Sigmoid colon (tissue), 4 donors: ENCODE results near the gene TSPAN9.

Experiments
- POLR2A ChIP-seq, 2 donors: fragments of 450-650 bp; IDR thresholded peaks; one replicate each; pipeline ENCODE4 v1.6.1; 2016; ENCODE audit warnings: antibody characterized with exemption in 2 of 2, mild to moderate bottlenecking in 2 of 2, moderate library complexity in 2 of 2
- POLR2AphosphoS5 ChIP-seq, 4 donors: sonication (generic); formaldehyde crosslinking; IDR thresholded peaks; one replicate each; pipeline ENCODE4 v1.6.1; 2017; ENCODE audit warnings: antibody characterized with exemption in 4 of 4
- TF ChIP-seq, protein P1 (sequence below), 4 experiments: fragments of 450-650 bp in 3 of 4; fragments of 200-600 bp in 1 of 4; IDR thresholded peaks; one replicate each; pipeline ENCODE4 v1.5.1; 2016 to 2019; ENCODE audit warnings: antibody characterized with exemption in 4 of 4, mild to moderate bottlenecking in 3 of 4, moderate library complexity in 2 of 4

DNA sequence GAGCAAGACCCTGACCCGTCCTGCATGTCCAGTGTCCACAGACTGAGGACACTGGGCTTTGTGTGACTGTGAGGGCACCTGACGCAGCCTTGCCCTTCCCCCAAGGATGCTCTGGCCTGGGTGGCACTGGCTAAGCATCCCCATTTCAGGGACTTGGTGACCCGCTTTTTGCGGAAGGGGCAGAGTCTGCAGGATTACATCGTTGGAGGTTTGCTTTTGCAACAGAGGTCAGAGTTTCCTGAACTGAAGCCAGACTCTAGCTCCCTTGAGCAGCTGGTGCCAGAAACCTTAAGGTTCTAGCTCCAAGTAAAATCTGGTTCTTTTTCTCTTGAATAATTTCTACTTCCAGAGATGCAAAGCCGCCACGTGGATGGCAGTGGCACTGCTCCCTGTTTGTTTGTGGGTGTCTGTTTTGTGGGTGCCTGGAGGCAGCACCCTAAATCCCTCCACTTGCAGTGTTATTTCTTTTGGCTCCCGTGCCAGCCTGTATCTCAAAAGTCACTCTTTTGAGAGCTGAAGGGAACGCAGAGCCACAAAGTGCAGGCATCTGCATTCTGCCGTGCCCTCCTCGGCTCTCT is 184.7 kb downstream of the TSPAN9 start:
- no peak for TF ChIP-seq POLR2AphosphoS5 (IDR thresholded peaks at IDR 0.05)
- TF ChIP-seq, protein P1, sequence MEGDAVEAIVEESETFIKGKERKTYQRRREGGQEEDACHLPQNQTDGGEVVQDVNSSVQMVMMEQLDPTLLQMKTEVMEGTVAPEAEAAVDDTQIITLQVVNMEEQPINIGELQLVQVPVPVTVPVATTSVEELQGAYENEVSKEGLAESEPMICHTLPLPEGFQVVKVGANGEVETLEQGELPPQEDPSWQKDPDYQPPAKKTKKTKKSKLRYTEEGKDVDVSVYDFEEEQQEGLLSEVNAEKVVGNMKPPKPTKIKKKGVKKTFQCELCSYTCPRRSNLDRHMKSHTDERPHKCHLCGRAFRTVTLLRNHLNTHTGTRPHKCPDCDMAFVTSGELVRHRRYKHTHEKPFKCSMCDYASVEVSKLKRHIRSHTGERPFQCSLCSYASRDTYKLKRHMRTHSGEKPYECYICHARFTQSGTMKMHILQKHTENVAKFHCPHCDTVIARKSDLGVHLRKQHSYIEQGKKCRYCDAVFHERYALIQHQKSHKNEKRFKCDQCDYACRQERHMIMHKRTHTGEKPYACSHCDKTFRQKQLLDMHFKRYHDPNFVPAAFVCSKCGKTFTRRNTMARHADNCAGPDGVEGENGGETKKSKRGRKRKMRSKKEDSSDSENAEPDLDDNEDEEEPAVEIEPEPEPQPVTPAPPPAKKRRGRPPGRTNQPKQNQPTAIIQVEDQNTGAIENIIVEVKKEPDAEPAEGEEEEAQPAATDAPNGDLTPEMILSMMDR (IDR thresholded peaks at IDR 0.05) = no peak
- no peak for TF ChIP-seq POLR2A (IDR thresholded peaks at IDR 0.05)
